Activated CD4-positive, alpha-beta T cell treated with anti-CD3 and anti-CD28 coated beads for 1 hour (primary cell): ENCODE measurements around the gene PARVA.
"Not testable (repeated sequence)": the region's sequence is repeated elsewhere in the genome, so short reads cannot be mapped to it uniquely, and the experiment has no call there.

ENCODE experiments used
- DNase-seq: peaks from one replicate; pipeline ENCODE4 v3.0.0-alpha.2; 2020

The PARVA gene

DNA sequence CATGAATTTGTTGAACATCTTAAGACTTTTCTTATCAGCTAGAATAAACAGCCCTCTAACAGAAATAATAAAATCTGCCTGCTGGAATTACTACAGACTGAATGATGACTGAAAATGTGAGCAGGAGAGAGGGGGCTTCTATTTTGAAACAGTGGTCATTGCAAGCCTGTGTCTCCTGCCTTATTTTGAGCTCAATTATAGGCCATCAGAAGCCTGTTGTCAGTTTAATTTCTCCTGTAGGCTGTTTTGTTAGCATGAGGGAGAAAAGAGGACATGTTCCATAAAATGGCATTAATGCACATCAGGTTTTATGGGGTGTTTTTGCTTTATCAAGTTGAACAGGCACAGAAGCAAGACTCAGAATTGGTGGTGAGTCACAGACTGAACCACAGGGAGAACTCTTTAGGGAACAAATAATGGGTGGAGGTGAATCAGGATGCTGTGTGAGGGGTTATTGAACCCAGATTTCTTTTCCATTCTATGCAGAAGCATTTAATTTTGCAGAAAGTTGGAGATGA, 129.1 kb downstream of the PARVA start:
- no peak for DNase-seq

DNA sequence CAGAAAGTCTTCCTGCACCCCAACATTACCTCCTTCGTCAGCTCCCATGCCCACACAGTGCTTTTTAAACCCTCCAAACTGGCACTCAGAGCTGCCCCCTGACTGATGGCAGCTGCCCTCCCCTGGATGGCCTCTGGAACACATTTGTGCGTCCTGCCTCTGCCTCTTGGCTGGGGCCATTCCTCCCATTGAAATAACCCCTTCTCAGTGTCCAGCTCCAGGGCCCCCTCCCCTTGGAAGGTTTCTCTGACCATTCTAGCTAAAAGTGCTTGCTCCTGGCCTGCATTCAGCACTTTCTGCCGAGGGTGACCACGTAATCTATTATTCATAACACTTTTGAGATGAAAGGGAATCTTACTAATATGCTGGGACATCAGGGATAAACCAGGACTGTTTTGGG, 130.0 kb downstream of the PARVA start:
- no peak for DNase-seq

DNA sequence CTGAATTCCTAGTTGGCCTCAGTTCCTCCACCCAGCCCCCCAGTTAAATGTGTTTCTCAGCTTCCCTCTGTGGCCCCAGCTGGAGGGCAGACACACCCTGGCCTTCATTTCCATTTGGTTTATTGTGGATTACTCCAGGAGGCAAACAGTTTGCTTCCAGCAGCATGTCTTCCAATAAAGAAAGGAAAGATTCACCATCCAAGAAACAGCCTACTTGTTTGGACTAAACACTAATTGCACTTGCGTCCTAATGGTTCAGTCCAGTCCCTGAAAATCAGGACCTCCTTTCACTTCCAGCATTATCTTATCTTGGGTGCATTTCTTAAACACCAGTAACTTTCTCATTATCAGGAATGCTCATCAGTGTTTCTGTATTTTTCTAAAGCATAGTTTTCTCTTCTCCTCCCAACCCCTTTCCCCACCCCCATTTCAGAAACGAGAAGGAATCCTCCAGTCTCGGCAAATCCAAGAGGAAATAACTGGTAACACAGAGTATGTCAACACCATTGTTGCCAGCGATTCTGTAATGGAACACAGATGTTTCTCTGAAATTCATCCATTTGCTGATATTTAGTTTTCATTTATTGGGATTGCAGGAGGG, 130.9 kb downstream of the PARVA start:
- DNase-seq = no peak

DNA sequence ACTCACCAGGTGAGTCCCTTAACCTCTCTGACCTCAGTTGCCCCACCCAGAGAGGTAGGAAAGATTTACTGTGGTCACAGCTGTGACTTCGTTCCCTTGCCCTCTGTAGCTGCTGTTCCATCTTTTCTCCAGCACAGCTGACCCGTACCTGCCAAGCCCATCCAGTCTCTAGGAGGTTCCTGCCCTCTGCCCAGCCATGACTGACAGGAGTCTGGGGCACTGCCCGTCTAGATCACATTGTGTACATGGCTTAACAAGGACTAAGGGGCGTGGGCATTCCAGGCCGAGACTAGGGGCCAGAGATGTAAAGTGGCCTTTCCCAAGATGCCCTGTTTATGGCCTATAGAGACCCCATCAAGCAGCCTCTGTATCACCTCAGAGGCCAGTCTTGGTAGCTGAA, 132.0 kb downstream of the PARVA start:
- DNase-seq = no peak

DNA sequence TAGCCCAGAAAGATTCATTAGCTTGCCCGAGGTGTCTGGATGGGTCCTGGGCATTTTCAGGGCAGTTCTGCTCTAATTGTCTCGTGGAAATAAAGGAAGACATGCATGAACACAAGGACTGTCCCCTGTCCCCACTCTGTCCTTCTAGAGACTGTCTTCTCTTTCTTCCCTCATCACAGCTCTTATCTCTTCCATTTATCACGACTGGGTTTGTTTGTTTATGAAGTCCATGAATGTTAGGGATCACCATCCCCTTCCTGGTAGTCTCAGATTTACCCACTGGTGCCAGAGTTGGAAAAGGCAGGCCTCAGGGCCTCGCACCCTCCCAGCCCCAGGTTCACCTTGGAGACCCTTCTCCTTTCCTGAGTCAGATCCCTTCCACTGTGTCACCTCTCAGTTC, 134.8 kb downstream of the PARVA start:
- no peak for DNase-seq

DNA sequence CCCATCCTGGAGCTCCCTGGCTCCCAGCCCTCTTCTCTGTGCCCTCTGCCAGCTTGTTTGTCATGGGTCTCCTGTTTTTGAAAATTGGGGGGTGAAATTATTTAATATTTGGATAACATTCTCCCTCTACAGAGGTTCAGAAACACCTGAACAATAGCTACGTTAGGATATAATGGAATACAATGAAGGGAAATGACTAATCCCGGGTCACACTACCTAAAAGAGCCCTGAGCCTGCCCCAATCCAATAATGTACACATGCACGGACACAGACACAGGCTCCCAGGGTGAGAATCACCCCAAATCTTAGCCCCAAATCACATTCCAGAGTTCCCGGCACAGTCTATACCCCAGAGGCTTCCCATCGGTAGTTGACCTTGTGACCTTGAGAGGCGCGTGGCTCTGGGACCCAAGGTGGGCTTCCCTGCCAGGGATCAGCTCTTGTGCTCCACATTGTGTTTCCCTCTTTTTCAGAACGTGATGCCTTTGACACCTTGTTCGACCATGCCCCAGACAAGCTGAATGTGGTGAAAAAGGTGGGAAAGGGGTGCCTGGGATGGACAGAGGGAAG, 135.5 kb downstream of the PARVA start:
- DNase-seq = no peak

DNA sequence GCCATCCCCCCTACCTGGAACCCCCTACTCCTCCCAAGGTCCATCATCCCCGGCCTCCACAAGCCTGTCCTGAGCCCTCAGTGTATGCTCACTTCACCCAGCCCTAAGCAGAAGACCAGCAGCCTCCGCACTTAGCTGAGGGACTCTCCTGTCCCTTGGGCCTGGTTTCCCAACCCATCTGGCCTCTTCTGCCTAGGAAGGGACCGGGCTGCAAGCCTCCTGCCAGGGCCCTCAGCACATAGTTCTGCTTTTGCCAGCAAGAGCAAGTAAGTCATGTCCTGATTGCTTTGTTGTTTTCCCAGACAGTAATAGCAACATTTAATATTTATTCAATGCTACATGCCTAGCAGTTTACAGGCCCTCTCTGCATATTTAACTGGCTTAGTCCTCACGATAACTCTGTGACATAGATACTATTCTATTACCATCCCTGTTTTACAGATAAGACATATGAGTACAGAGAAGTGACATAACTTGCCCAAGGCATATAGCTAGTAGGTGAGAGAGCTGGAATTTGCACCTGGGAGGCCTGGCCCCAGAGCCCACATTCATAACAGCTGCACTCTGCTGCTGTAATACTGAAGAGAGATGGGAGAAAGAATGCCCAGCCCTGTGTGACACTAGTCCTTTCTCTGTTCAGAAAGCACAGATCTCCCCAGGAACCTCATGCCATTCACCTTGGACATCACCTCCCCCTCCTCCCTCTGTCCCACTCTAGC, 139.2 kb downstream of the PARVA start:
- DNase-seq = no peak

DNA sequence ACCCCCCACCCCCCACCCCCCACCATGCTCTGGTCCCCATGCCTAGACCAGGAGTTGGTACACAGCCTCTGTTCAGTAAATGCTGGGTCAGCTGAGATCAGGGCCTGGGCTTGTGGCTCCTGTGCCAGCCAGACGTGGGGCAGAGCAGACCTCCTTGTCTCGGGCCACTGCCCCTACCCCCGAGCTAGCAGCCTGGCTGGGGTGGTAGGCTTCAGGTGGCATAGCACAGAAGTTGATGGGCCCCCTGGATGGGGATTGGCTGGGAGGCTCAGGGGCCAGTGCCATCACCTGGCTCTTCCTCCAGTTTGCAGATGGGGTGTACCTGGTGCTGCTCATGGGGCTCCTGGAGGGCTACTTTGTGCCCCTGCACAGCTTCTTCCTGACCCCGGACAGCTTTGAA, 139.9 kb downstream of the PARVA start:
- no peak for DNase-seq

DNA sequence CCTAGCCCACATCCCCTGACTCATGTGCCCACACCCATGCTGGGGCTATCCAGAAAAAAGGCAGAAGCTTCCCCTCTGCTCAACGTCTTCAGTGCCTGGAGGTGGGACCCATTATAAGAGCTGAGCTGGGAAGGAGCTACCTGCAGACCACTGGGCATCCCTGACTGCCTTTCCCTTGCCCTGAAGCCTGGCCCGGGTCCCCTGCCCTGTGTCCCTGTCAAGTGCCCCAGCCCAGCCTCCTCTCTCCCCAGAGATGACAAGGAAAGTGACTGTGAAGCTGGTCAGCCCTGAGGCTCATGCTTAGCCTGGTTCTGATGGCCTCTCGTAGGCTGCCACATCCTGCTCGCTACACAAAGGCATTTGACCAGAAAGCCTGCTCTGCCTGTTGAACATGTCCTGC, 140.4 kb downstream of the PARVA start:
- DNase-seq = no peak

DNA sequence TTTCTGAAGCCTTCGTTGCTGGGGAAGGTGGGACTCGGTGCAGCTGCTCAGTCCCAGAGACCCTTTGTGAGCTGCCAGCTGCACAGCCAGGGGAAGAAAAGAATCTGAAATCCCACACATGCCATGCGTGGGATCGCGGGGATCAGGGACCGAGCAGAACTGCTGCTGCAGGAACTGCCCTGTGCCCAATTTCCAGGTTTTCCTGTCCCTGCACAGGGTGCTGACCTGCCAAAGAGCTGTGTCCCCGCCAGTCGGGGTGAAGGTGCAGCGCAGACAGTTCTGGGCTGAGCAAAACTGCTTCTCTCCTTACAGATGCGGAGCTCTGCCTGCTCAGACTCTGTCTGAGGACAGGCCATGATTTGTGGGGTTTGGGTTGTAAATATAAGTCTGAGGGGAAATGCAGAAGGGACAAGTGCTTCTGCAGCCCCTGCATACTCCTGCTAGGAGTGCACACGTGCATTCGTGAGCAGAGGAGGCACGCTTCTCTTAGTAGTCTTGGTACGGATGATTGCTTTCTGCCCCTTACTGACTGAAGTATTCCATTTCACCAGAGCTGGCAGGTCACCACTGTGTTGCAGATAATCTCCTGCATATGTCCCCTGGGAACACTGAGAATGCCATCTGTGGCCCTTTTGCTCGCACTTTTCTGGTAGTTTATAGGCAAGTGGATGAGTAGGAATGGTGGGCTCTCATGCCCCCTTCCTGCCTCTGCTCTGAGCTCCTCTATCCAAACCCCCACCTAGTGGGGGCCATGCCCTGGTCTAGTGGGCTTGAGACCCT, 141.4 kb downstream of the PARVA start:
- no peak for DNase-seq

DNA sequence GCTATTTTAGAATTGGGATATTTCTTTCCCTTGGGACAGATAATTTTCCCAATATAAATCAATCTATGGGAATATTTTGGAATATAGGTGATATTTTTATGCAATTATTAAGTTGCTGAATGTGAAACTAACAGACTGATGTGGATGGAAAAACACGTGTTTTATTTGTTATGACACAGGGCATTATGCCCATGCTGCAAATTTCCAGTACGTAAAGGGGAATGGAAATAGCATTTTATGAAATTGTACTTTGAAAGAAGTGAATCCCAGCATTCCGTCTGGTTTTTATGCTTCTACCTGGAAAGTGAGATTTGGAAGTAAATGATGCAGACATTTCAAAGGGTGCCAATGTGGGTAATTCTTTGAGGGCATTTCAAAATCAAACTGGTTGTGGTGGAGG, 142.7 kb downstream of the PARVA start:
- DNase-seq = no peak

DNA sequence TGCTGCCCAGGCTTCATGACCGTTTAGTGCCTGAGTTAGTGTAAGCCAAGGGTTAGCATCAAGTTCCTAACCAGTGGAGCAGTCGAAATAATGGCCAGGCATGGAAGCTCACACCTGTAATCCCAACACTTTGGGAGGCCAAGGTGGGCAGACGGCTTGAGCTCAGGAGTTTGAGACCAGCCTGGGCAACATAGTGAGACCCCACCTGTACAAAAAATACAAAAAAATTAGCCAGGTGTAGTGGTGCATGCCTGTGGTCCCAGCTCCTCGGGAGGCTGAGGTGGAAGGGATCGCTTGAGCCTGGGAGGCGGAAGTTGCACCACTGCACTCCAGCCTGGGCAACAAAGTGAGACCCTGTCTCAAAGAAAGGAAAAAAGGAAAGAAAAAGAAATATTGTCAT, 143.2 kb downstream of the PARVA start:
- DNase-seq = not testable (repeated sequence)

DNA sequence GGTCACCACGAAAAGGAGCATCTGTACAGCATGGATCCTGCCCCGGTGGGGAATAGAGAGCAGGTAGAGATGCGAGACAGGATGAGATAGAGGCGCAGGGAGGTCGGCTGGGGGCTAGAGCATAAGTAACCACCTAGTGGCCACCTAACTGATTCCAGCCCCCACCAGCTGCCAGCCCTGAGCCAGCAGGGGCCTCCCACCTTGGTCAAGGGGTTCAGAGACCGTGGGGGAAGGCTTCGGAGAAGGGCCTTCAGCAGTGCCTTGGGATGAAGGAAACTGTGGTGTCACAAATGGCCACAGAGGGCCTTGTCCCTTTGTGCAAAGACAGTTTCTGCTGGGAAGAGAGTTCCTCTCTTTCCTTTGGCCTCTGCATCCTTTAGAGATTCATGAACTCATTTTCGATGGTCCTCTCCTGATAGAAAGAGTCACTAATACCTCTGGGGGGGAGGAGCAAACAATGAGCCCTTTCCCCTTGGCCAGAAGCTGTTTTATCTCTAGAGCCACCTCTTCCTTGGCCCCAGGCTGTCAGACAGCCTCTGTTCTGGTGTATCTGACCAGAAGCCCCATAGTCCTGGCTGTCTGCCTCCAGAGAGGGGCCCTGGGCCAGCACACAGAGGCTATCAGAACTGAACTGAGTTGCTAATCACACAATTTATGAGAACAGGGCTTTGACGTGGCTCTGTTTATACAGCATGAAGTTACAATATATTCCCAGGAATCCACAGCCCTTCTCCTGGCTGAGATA, 146.0 kb downstream of the PARVA start:
- no peak for DNase-seq

DNA sequence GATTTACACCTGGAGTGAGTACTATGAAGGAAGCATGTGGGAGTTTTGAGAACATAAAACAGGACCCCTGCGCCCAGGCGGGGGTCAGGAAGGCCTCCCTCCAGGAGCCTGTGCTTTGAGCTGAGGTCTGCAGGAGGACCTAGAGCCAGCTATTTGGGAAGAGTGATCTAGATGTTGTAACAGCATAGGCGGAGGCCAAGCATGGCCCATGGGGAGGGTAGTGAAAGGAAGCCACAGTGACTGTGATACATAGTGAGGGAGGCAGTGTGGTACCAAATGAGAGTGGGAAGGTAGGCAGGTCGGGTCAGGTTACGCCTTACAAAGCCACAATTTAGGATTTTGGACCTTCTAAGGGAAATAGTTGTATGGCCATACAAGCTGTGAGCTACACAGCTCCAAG, 147.5 kb downstream of the PARVA start:
- DNase-seq = no peak

DNA sequence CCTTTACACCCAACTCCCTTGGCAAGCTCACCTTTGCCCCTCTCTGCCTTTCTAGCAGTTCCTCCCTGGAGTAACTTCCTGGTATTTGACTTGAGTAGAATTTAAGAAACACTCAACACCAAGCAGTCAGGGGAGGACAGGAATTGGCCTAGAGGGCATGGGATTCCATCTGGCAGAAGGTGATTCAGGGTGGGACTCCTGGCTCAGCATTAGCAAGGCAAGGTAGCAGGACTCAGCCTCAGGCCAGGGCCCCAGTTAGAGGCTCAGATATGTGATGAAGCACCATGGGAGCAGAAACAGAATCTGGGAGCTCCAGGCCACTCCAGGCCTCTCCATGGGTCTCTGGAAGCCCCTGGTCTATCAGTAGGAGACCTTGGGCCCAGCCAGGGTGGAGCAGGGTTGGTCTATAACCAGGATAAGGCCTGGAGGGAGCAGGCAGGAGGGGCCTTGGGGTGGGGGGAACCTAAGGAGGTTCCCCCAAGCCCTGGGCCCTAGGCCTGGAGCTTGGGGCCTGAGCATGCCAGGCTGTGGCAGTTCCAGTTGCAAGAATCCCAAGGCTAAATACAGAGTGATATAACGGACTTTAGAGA, 148.2 kb downstream of the PARVA start:
- DNase-seq = no peak

DNA sequence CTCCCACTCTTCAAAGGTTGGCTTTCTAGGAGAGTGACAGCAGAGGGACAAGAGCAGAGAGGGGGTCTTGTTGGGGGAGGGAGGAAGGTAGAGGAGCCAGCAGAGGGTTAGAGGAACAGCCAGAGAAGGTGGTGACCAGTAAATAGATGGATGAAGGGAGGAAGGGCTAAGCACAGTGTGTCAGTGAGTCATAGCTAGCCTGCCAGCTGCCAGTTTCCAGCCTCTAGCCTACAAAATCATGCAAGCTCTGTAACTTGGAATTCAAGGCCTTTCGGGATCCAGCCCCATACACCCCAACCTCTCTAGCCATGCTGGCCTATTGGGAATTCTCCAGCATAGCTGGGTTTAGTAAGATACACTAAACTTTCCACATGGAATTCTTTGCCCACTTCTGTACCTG, 149.4 kb downstream of the PARVA start:
- DNase-seq = no peak

DNA sequence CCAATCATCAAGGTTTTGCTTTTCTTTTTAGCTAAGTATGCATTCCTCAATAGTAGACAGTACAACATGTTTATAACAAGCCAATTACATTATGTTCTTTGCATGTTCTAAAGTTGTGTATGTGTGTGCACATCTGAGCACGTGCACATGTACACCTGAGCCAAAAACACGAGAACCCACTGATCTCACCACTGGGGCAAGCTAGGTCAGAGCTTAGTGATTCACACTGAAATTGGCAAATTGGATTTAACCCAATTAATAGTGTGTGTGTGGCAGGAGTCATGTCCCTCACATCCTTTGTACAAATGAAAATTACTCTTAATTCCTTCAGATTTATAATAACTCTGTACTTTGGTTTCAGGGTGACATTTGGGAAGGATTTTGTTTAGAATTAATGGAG, 151.1 kb downstream of the PARVA start:
- DNase-seq = no peak

DNA sequence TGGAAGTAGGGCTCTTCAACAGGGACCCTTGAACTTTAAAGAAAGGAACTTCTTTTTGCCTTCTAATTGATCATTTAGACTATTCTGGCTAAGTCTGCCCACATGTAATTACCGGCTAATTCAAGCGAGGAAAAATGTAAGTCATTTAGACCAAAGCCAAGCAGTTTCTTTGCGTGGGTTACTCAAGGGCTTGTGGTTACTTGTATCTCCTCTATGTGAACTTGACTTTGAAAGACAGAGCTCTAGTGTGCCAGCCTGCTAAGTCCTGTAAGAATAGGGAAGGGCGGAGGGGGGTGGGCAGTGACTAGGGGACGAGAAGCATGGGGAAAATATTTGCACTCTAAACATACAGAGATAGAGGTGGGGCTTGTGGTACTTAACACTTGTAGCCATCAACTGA, 151.7 kb downstream of the PARVA start:
- no peak for DNase-seq

DNA sequence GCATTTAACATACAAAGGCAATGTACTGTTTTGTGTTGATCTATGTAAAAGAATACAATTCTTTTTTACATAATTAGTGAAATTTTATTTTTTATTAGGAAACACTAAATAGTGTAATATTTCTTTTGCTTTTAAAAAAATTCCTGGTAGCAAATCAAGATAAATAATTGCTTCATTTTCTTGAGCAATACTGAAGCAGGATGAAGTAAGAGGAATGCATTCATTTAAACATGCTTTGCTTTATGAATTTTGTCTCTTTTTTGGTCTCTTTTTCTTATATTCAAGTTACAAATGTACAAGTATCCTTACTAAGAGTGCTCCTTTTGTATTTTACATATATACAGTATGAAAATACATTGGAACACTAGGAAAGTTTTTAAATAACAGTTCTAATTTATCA, 152.4 kb downstream of the PARVA start:
- DNase-seq = no peak

DNA sequence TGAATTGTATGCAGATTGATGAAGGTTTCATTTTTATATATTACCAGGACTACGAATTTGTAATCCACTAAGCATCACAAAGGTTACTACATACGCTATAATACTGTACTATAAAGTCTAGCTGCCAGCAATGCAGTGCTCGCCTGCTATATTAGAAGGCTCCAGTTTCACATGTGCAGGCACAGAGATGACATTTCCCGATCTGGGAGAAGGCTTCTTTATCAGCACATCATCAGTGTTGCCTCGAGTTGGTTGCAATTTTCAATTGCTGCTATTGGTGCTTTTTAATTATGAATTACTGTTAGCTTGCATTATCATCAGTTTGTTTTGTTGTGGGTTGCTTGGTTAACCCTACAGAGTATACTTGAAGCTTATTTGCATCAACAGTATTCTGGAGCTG, 153.6 kb downstream of the PARVA start:
- DNase-seq = no peak

DNA sequence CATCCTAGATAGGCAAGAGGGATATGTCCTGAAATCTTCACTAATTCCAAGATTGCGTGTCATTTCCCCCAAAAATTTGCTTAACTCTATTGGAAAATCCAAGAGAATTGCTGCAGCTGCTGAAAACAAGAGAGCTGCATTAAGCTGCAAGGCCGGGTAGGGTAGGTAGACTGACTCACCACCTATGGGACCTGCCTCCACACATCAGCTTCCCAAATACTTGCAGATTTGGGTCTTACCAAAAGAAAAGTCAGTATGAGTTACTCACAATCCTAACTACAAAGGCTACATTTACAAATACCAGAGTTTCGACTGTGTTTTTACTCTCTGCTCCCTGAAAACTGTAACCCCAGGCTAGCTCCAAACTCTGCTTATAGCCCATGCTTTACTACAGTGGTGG, 154.3 kb downstream of the PARVA start:
- no peak for DNase-seq

DNA sequence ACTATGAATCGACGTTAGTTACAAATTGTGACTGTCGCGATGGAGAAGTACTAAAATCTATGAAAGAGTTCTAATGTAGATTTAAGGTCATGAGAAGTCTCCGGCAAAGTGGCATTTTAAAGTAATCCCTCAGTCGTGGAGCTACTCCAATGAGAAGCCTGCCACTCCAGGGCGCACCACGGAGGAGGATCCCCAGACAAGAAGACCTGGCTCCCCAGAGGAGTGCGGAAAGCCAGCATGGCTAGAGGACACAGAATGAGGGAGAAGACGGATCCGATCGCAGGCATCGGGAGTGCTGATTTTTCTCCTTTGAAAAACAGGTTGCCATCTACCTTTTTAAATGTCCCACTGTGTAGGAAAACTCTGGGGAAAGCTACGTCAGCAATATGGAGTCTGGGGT, 155.2 kb downstream of the PARVA start:
- no peak for DNase-seq

DNA sequence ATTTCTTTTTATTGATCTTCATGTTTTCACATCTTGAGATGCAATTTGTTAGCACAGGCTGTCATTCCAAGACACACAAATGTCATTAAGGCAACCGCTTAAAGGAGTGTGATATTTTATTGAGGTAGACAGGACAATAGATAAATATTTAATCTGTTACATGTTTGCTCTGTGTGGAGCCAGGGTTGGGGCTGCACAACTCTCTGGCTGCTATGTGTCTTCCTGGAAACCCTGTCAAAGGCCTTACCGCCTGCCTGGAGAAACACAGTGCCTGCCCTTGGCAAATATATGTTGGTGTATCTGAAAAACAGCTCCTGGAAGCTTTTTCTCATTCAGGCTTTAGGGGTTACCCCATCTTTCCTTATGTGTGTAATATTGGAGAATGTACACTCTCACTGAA, 157.2 kb downstream of the PARVA start:
- DNase-seq = no peak
